Stimulated activated CD8-positive, alpha-beta memory T cell treated with anti-CD3 and anti-CD28 coated beads, Interleukin-2, amount 100 ng/mL, for 48 hours (primary cell): Measurements from ENCODE around the gene ARG1.
A peak's percentile ranks its signal among the peaks of the same experiment; 100 is the strongest.

Experiments
- DNase-seq, 2 donors: peaks; one replicate each; pipeline ENCODE4 v3.0.0-alpha.2; 2020; ENCODE audit warnings: low read depth in 2 of 2

The ARG1 gene

DNA sequence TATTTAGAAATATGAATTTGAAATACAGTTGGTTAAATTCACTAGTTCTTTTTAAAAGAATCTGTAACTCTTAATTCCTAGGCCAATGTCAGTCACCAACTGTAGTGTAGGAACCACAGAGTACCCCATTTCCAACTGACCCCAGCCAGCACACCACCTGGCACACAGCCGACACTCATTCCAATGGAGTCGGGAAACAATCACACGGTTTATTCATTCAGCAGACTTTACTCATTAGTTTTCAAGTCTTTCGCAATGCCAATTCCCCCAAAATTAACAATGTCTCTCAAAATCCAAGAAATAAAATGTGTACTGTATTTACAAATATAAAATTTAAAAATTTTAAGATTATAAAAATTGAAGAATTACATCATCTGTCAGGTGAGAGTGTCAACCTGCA lies 13.5 kb downstream of the ARG1 start:
- DNase-seq = no peak

DNA sequence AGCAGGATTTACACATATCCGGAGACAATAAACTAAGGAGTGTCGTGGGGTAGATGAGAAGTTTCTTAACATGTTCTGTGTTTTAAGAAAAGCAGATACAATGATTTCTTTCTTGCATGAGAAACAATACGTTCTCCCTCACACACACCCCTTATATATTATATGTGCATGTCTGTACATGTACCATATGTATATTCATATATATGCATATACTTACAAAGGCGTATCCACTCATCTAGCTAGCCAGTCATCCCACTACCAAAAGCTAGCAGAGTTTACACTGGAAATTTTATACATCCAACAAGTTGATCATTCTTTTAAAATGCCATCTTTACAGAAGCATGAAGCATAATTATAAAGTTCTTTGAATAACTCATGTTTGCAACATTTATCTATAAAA lies 14.9 kb downstream of the ARG1 start:
- no peak for DNase-seq

DNA sequence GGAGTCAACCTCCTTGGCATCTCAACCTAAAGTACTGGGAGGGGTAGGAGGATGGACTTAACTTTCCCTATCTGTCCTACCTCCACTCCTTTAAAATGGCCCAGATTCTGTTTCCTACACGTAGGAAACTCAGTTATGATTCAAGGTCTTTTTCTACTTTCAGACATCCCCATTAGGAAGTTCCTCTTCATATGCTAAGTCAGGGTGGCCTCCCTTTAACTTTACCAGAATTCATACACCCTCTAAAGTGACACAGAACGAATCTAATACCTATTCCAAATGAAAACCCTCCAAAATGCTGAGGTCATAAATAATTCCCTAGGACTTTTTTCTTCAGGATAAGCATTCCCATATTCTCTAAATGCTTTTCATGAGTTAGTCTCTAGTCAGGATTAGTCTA lies 15.6 kb downstream of the ARG1 start:
- no peak for DNase-seq

DNA sequence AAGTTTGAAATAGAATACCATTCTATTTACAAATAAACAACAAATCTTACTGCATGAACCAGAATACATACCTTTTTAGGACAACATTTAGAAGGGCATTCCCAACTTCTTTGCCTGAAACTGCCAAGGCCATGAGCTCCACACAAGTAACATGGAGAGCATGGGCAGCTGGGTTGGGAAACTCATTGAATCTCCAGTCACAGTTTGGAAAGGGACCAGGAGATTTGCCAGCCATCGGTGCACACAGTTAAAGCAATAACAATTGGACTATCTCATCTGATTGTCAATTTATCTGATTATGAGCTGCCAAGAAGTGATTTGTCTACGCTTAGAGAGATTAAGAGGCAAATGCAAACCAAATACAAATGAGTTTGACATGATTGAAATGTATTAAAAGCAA lies 19.9 kb downstream of the ARG1 start:
- no peak for DNase-seq

DNA sequence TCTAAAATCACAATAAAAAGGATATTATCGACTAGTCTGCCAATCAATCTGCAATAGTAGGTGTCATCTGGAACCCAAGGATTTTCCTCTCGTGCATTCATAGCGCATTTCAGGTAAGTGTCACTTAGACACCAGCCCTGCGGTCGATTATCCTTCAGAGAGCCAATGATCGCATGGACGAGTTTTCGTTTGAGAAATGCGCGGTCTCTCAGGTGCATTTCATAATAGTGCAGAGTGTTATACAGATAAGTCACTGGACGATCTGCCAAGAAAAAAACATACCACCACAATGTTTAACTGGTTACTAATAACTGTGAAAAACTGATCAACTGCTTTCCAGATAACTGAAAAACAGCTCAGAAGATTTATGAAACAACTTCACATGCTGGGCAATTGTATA lies 21.0 kb downstream of the ARG1 start:
- no peak for DNase-seq

DNA sequence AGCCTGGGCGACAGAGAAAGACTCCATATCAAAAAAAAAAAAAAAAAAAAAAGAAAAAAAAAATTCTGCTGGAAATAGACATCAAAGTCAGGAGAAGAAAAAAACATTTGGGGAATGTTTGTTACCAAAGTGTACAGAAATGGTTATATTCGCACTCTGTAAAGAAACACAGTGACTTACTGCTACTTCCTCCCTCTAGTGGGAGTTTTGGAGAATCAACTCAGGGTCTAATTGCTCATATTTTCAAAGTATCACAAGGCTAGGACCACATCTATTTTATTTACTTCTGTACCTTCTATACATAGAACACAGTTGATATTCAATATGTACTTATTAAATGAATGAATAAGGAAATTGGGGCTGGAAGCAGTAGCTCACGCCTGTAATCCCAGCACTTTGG lies 24.4 kb downstream of the ARG1 start:
- DNase-seq = no peak

DNA sequence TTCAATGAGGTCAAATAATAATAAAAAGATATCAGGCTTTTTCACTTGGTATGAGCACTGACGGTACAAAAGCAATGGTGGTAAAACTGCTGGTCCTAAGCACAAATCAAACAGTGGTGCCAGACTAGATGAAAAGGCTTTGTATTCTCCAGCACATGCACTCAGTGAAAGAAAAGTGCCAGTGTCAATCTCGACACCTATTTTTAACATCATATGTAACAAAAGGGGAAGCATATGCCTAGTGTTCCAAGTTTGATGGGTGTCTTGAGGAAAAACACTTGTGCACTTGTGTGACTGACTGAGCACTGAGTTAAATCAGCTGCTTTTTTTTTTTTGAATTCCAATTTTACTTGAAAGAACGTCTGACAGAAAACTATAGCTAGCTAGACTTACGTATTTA lies 27.7 kb downstream of the ARG1 start:
- DNase-seq = no peak

DNA sequence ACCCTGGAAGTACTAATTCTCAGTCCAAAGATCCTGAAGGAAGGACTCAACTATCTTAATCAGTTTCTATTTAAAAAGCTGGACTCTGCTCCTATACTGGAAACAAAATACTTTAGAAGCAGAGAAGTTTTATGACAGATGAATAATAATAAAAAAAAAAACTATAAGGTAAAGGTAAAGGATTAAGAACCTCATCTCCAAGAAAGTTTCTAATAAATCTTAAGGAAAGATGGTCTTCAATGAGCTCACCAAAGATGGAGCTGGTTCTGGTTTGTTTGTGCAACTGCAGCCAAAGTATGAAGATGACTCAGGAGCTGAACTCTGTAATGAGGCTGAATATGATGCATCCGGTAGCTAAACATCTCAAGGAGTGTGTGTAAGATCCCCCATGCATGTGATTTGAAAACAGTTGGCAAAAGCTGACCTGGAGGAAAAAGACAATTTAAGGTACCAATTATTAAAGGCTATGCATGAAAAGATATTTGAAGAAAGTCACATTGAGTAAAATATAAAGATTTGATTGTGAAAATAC lies 29.8 kb downstream of the ARG1 start:
- DNase-seq = no peak

DNA sequence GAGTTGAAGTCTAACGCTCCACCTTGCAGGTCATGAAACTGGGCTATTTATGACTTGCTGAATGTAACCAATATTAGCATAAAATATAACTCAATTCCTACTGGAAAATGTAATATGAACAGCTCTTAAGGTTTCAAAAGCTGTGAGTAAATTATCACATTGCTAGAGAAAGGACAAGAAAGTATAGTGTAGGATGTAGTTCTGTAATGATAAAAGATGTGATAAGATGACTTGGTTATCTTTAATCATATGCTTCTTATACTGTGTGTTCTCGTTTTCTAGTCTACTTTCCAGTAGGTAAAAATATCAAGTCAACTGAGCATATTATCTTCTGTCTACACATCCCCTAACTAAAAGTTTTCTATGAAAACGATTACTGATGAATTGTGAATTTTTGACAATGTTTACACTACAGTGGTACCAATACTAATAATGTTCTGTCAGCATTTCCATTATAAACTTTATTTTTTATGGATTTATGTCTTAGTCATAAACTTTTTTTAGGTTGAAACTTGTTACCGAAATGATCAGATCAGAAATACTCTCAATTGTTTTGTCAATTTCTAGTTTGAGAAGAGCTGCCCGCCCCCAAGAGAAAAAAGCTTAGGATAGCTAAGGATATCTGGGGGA lies 40.4 kb downstream of the ARG1 start:
- no peak for DNase-seq

DNA sequence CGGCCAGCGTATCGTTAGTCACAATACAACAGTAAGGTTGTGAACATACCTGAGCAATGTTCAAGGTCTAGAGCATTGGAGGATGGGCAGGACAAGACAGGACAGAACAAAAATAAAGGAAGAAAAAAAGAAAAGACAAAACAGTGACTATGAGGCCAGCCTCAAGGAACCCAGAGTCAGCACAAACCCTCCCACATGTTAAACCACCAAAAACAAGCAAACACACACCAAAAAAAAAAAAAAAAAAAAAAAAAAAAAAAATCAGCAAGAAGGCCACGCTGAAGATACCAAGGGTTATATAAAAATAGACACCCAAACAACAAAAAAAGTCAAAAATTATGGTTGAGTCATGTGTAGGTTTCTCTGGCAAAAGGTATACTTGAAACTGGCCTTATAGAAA lies 42.2 kb downstream of the ARG1 start:
- DNase-seq = no peak

DNA sequence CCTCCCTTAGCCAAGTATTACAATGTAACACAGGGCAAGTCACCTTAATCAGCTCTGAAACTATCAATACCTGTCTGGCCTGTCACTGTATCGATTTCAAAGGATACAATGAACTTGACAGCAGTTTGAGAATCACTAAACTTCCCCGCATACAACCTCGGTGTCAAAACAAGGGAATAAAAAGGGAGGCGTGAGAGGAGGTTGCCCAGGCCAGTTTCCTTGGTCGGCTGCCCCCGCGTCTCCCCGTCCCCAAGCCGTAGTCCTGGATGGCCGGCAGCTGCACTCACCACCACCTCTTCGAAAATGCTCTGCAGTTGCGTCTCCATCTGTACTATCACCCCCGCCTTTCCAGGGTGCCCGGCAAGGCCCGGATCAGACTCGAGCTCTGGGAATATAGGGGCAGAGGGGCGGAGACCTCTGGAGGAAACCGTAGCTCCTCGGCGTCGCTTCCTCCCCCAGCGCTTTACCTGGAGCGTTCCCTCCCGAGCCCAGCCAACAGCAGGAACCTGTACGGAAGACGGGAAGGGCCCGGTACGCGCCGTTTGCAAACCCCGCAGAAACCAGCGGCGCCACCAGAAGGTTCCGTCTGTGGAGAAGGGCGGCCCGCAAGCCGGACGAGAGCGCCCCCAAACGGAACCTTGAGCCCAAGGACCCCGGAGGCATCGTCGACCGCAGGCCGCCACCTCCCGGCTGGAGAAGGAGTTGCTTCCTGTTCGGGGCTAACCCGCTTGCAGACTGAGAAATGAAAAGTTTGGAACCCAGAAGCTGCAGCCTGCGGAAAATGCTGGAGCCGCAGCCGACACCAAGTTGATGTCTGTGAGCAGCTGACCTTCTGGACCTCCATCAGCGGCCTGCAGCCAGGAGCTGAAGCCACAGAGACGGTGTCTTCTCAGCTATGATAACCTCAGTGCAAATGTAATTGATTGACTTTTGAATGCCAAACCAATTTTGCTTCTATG lies 55.0 kb downstream of the ARG1 start, which contains the start of gene MED23:
Gene MED23, minus strand, starts transcription at position 519 of the 959 bp plus-strand sequence. Its CDS starts 193 bp downstream, at position 326.
- DNase-seq = peak; percentile 89 to 94

DNA sequence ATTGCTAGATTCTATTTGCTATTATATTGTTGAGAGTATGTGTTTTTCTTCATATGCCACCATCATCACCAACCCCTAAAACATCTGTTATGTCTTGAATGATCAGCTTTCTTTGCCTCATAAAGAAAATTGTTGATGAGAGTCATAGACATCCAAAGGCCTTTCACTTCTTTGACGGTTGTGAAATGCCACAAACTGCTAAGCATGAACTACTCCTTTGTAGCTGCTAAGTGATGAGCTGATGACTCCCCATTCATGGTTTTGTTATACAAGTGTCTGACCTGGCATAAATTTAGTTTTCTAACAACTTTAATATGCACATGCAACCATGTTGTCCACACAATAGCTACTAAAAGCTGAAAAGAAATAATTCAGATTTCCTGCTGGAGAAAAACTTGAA lies 55.7 kb downstream of the ARG1 start:
- no peak for DNase-seq

DNA sequence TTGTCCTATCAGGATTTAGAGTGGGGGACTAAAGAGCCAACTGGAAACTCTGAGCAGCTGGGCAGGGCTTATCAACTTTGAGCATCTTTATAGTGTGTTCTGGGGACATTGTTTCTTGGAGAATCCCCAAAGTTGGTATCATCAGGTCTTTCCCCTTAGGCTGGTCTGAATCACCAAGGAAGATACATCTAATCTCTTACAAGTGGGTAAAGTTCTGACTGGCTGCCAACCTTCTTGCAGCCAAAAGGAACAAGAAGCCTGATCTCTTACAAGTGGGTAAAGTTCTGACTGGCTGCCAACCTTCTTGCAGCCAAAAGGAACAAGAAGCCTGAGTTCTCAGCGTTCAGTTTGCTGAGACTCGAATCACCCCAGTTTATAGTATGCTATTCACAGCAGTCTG lies 56.6 kb downstream of the ARG1 start:
- no peak for DNase-seq

DNA sequence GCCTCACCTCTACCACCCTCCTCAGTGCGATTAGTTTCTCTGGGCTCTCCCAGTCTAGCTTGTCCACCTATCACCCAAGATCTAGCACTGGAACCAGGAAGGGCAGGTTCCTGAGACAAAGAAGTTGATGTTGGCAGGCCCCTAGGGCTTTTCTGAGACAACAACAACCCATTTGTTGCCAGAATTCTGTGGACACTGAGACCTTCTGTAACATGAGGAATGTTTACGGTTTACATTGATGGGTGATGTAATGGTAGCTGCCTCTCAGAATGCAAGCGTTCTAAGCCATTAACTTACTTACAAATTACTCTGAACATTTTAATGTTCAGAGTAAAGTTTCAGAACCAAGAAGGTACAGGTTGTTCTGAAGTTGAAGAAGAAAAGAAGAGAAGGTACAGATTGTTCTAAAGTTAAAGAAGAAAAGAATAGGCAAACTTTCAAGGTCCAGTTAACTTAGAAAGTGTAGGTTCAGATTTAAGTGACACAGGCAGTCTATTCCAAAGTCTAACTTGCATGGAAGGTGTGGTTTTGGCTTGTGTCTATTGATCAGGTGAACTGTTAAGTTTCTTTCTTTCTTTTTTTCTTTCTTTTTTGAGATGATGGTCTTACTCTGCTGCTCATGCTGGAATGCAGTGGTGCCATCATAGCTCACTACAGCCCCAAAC lies 58.7 kb downstream of the ARG1 start:
- DNase-seq = no peak
